HAP-1 (cell line): ENCODE data around the gene SUFU.

ENCODE experiments used
- DNase-seq, 2 experiments: peaks; one replicate each; pipeline ENCODE4 v3.0.0-alpha.2; 2016 to 2020; ENCODE audit warnings: low spot score in 2 of 2
- H3K27me3 ChIP-seq: fragments of 250-450 bp; sonication (Bioruptor Pico); 2 replicates; pipeline ENCODE4 v1.5.1; 2020; ENCODE audit warnings: low read depth, mild to moderate bottlenecking, moderate library complexity
- H3K36me3 ChIP-seq: fragments of 250-450 bp; sonication (Bioruptor Pico); replicated peaks from 2 replicates; pipeline ENCODE4 v1.5.1; 2020; ENCODE audit warnings: mild to moderate bottlenecking
- H3K4me1 ChIP-seq: fragments of 250-450 bp; sonication (Bioruptor Pico); 2 replicates; pipeline ENCODE4 v1.5.1; 2020; ENCODE audit warnings: mild to moderate bottlenecking
- H3K4me3 ChIP-seq: fragments of 250-450 bp; sonication (Bioruptor Pico); 2 replicates; pipeline ENCODE4 v1.5.1; 2020; ENCODE audit warnings: mild to moderate bottlenecking, moderate library complexity
- H3K9me3 ChIP-seq: fragments of 250-450 bp; sonication (Bioruptor Pico); 2 replicates; pipeline ENCODE4 v1.5.1; 2020; ENCODE audit warnings: mild to moderate bottlenecking, moderate library complexity
- in situ Hi-C: fragments of 300-500 bp; cut with MboI; formaldehyde crosslinking; loops from 3 replicates; pipeline ENCODE4 v1.14.3; 2020; ENCODE audit warnings: low sequenced_read_pairs, inconsistent platforms, mixed read lengths

Gene SUFU

DNA sequence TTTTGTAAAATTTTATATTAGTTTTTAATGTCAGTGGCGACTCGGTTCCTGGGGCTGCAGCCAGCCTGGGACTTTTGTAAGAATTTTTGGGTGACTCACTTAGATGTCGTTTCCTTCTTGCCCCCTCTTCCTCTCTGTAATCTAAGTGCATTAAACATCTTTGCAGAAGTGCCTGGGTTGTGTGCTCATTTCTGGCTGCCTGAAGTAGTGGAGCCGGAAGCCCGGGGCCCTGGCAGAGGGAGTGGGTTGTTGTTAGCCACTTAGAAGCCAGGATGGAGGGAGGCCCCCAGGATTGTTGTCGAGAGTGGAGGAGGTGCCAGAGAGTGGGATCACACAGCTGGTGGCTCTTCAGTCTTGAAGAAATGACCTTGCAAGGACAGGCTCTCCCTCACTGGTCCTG, 129.5 kb downstream of the SUFU start:
- Histone ChIP-seq H3K36me3 (no peaks in the 10 kb centered on the region; the same call in none of the 2 replicates), H3K9me3 (no peaks in the 10 kb centered on the region), H3K4me3 (no peak overlapping the region), H3K4me1 (peaks cover 6% of the 10 kb centered on the region), H3K27me3 (no peaks in the 10 kb centered on the region; the same call in 1 of the 2 replicates)
- in situ Hi-C loops, result no loop called here
- DNase-seq, result no peak

DNA sequence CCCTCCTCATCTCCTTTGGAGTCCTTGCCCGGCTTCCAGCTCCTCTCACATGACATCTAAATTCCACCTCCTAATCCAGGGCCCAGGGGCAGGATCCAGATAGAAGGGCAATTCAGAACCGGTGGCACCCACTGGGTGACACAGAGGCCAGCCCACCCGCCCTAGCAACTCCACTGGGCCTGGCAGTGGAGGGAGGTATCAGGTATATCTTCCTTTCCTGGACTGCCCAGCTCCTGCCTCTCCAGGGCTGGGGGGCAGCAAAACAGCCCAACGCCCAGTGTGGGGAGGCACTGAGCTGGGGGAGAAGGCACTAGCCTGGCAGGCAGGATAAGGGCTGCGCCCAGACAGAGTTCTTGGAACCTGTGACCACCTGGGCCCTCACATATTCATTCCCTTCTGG, 130.1 kb downstream of the SUFU start:
- no peaks in the 10 kb centered on the region for H3K9me3 ChIP-seq
- no peaks in the 10 kb centered on the region; the same call in 1 of the 2 replicates for H3K27me3 ChIP-seq
- no peaks in the 10 kb centered on the region; the same call in none of the 2 replicates for H3K36me3 ChIP-seq
- no peak for DNase-seq
- in situ Hi-C loops, result no loop called here
- no peak overlapping the region for H3K4me3 ChIP-seq
- peaks cover 5% of the 10 kb centered on the region for H3K4me1 ChIP-seq

DNA sequence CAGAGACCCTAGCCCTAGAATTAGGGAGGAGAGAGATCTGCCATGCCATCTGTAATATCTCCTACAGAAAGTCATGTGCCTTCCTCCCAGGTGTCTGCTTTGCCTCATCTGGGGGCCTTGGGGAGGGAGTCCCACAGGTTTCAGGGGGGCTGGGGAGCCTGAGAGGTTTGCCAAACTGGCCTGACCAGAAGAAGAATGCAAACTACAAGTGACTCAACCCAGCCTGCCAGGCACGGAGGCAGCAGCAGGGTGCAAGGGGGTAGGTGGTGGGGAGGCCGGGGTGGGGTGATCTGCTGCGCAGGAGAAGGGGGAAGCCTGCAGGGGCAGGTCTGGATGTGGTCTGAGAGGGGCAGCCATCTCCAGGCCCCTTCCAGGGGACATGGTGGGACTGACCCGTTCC, 130.9 kb downstream of the SUFU start:
- H3K9me3 ChIP-seq, result no peaks in the 10 kb centered on the region
- no peak for DNase-seq
- H3K27me3 ChIP-seq, result no peaks in the 10 kb centered on the region; the same call in 1 of the 2 replicates
- in situ Hi-C loops, result no loop called here
- no peaks in the 10 kb centered on the region; the same call in none of the 2 replicates for H3K36me3 ChIP-seq
- no peaks in the 10 kb centered on the region; the same call in 1 of the 2 replicates for H3K4me1 ChIP-seq
- H3K4me3 ChIP-seq, result no peak overlapping the region

DNA sequence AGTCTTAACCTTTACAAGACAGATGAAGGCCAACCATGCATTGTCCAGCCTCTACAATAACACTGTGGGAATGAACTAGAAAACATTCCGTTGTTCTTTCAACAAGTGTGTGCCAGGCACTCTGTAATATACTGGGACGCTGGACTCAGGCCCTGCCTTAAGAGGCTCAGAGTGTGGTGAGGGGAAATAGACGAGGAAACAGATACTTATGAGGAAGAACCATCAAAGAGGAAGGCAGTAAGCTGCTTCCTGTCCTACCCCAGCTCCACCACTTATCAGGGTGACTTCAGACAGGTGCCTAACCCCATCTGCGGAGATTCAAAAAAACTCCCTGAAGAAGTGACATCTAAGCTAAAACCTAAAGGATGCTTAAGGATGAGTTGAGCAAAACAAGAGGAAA, 131.6 kb downstream of the SUFU start:
- no peak for DNase-seq
- in situ Hi-C loops, result no loop called here
- H3K4me1 ChIP-seq, result no peaks in the 10 kb centered on the region
- no peaks in the 10 kb centered on the region; the same call in 1 of the 2 replicates for H3K36me3 ChIP-seq
- no peaks in the 10 kb centered on the region for H3K9me3 ChIP-seq
- H3K4me3 ChIP-seq, result no peak overlapping the region
- H3K27me3 ChIP-seq, result no peaks in the 10 kb centered on the region; the same call in 1 of the 2 replicates

DNA sequence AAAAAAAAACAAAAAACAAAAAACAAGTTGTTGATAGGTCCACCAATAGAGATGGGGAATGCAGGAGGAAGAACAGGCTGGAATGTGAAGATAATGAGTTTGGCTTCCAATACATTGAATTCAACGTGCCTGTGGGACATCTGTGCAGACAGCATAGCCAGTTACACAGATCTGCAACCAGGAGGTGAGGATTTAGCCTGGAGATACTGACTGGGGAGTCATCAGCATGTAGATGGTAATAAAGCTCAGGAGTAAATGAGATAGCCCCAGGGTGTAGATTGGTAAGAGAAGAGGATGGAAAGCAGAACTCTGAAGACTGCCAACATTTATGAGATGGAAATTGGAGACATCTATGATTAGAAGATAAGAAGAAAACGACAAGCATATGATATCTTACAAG, 135.8 kb downstream of the SUFU start:
- H3K9me3 ChIP-seq, result no peaks in the 10 kb centered on the region
- peaks cover 5% of the 10 kb centered on the region for H3K4me1 ChIP-seq
- in situ Hi-C loops, result no loop called here
- H3K27me3 ChIP-seq, result no peaks in the 10 kb centered on the region; the same call in 1 of the 2 replicates
- no peaks in the 10 kb centered on the region for H3K36me3 ChIP-seq
- no peak overlapping the region for H3K4me3 ChIP-seq
- no peak for DNase-seq

DNA sequence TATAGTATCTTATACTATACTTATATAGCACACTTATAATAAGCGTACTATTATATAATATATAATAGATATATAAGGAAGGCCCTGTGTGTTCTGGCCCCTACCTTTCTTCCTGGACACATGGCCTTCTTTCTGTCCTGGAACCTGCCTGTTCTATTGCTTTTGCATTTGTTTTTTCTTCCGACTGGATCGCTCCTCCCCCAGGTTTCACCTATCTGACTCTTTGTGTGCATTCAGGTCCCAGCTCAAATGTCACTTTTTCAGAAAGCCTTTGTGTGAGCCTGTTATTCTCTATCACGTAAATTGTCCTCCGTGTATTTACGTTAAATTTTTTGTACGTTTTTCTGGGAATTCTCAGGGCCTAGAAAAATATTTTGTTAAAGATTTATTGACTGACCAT, 137.6 kb downstream of the SUFU start:
- Histone ChIP-seq H3K4me3 (peak overlapping the region; percentile 61), H3K9me3 (no peaks in the 10 kb centered on the region), H3K4me1 (peaks cover 5% of the 10 kb centered on the region), H3K36me3 (no peaks in the 10 kb centered on the region; the same call in 1 of the 2 replicates), H3K27me3 (no peaks in the 10 kb centered on the region; the same call in 1 of the 2 replicates)
- DNase-seq, result no peak
- in situ Hi-C loops, result no loop called here

DNA sequence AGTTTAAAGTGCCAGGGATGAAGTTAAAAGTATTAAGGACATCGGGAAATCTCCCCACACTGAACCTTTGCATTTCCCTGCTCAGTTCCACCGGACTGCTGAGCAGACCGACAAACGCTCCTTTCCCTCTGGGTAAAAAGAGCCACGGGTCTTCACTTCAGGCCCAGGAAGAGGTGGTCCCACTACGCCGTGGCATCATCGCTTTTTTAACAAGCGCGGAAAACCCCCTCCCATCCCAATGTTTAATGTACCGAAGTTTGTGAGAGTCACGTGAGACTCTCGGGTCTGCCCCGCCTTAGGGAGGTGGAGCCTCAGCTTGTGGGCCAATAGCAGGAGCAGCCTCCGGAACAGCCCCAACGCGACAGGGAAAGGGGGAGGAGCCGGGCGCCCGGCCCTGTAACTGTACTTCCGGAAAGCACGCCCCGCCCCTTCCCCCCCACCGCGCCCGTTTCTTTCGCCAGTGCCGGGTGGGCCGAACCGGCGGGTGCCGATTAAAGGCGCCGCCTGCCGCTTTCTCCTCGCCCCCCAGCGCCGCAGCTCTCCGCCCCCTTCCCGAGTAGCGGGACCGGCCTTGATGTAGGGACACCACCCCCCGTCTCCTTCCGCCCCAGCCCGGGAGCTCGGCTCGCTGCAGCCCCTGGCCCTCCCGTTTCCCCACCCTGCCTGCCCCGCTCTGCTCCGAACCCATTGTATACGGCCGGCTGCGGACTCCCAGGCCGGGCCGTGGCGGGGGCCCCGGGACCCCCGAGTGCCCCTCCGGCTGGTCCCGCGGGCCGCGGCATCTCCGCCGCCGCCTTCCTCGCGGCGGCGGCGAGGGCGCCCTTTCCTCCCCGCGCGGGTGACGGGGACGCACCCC, 138.3 kb downstream of the SUFU start:
- peak; percentile 96 to 100 for DNase-seq
- Histone ChIP-seq H3K27me3 (no peaks in the 10 kb centered on the region), H3K4me3 (peak overlapping the region; percentile 61), H3K4me1 (peaks cover 9% of the 10 kb centered on the region), H3K9me3 (no peaks in the 10 kb centered on the region), H3K36me3 (peaks cover 5% of the 10 kb centered on the region; the same call in 1 of the 2 replicates)
- in situ Hi-C loops, result no loop called here

DNA sequence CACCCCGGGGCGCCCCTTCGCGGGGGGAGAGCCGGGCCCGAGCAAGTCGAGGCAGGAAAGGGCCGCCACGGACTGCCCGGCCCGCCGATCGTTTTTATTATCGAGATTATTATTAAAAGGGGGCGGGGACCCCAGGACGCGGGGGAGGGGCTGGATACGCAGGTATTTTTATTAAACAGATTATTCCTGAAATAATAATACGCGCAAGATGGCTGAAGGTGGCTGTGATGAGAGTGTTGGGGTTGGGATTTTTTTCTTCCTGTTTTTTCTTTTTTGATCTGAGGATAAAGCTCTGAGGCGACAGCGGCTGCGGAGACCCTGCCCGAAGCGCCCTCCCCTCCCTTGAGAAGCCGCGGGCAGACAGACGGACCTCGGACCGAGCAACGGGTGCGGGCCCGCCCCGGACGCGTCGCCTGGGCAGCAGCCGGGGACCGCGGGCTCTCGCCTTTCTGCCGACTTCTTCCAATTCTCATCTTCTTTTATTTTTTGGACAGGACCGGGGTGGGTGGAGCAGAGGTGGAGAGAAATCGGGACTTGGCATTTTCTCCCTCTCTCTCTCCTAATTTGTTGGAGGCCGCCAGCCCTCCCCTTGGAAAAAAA, 139.1 kb downstream of the SUFU start:
- in situ Hi-C loops, result no loop called here
- H3K4me1 ChIP-seq, result peaks cover 10% of the 10 kb centered on the region
- peaks cover 5% of the 10 kb centered on the region; the same call in 1 of the 2 replicates for H3K36me3 ChIP-seq
- no peaks in the 10 kb centered on the region for H3K9me3 ChIP-seq
- no peaks in the 10 kb centered on the region for H3K27me3 ChIP-seq
- peak; percentile 34 to 62 for DNase-seq
- peak overlapping the region; percentile 61 for H3K4me3 ChIP-seq

DNA sequence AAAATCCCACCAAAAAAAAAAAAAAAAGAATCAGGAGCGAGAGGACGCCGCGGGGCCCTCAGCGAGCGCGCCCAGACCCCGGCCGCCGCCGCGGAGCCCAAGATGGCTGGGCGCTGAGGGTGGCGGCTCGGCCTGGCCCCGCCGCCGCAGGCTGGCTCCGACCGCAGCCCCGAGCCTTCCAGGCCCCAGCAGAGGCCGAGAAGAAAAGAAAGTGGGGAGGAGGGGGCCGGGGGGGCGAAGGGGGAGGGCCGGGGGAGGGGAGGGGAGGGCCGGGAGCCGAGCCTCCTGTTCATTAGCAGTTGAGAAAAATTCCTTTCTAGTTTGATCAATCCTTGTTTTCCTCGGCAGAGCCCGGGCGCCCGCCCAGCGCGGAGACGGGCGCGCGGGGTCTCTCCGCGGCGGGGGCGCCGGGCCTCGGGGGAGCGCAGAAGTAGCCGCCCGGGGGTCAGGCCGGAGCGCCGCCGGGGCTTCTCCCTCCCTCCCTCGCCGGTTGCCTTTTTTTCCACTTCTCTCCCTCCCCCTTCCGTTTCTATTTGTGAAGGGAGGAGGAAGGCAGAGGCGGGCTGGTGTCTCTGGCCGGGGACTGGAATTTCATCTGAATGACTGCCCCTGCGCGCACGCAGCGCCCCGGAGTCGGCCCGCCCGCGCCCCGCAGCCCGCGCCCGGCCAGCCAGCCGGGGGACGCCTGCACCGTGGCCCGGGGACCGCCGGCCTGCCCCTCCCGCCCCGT, 139.7 kb downstream of the SUFU start:
- Histone ChIP-seq H3K27me3 (no peaks in the 10 kb centered on the region), H3K9me3 (no peaks in the 10 kb centered on the region), H3K4me1 (peaks cover 10% of the 10 kb centered on the region), H3K4me3 (peak overlapping the region; percentile 62), H3K36me3 (peaks cover 7% of the 10 kb centered on the region)
- DNase-seq, result peak; percentile 62 to 74
- in situ Hi-C loops, result no loop called here

DNA sequence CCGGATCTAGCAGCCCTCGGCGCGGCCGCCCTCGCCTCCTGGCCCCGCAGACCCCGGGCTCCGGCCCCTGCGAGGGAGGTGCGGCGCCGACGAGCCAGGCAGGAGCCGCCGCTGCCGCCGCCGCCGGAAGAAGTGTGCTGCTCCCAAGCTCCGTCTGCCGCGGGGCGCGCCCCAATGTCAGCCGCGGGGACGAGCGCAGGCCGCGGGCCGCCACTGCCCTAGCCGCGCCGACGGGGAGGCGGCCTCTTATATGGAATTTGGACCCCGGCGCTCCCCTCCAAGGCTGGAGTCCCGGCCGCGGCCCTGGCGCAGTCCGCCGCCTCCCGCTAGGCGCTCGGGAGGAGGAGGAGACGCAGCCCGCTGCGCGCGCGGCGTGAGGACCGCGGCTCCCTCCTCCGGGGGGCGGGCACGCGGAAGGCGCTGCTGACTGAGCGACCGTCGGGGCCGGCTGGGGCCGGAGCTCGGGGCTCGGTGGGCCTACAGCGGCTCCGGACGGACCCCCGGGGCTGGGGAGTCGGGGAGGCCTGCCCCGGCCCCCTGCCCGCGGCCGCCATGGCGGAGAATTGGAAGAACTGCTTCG, 140.4 kb downstream of the SUFU start, which contains the start of gene TRIM8:
Gene TRIM8 (plus strand): TSS at position 414 of the 580 bp plus-strand sequence. CDS start 139 bp downstream, at position 553.
- H3K4me3 ChIP-seq, result peak within 1 kb of the TSS; percentile 62
- in situ Hi-C loops, result no loop called here

DNA sequence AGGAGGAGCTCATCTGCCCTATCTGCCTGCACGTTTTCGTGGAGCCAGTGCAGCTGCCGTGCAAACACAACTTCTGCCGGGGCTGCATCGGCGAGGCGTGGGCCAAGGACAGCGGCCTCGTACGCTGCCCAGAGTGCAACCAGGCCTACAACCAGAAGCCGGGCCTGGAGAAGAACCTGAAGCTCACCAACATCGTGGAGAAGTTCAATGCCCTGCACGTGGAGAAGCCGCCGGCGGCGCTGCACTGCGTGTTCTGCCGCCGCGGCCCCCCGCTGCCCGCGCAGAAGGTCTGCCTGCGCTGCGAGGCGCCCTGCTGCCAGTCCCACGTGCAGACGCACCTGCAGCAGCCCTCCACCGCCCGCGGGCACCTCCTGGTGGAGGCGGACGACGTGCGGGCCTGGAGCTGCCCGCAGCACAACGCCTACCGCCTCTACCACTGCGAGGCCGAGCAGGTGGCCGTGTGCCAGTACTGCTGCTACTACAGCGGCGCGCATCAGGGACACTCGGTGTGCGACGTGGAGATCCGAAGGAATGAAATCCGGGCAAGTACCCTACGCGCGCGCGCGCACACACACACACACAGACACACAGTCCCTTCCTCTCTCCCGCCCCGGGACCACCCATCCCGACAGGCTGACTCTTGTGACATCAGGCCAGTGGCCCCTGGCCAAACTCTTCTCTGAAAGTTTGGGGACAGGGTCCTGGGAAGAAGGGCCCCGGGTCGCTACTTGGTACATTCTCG, 141.0 kb downstream of the SUFU start:
- peak overlapping the region; percentile 62 for H3K4me3 ChIP-seq
- no peaks in the 10 kb centered on the region for H3K9me3 ChIP-seq
- no peaks in the 10 kb centered on the region for H3K27me3 ChIP-seq
- peaks cover 7% of the 10 kb centered on the region for H3K36me3 ChIP-seq
- in situ Hi-C loops, result no loop called here
- H3K4me1 ChIP-seq, result peaks cover 10% of the 10 kb centered on the region
- DNase-seq, result peak; percentile 56 to 87

More for the DNA sequence above, 140.4 kb downstream of the SUFU start, which contains the start of gene TRIM8:
- DNase-seq, result peak in 1 of 2 experiments; percentile 56
- H3K4me1 ChIP-seq, result peaks cover 10% of the 10 kb centered on the region
- H3K27me3 ChIP-seq, result no peaks in the 10 kb centered on the region
- no peaks in the 10 kb centered on the region for H3K9me3 ChIP-seq
- H3K36me3 ChIP-seq, result peaks cover 7% of the 10 kb centered on the region

DNA sequence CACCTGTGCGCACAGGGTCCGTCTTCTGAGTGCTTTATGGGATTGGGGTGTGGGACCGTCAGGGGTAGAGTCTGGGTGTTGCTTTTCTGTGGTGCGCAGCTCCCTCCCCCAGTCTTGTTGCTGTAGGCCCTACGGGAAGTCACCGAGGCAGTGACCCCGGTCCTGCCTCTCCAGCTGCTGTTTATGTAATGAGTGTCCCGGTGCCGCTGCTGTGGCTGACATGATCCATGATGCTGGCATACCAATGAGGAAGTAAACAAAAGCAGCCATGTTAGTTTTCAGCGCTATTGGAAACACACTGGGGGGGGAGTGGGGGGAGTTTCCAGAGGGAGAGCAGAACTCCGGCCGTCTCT, 141.6 kb downstream of the SUFU start:
- in situ Hi-C loops, result no loop called here
- Histone ChIP-seq H3K9me3 (no peaks in the 10 kb centered on the region), H3K4me3 (peak overlapping the region; percentile 62), H3K36me3 (peaks cover 7% of the 10 kb centered on the region), H3K27me3 (no peaks in the 10 kb centered on the region), H3K4me1 (peaks cover 10% of the 10 kb centered on the region)
- peak; percentile 30 to 61 for DNase-seq
